Measurements from ENCODE around the gene TXNDC16. TPM values are rescaled to one million over a fixed set of nuclear protein-coding genes. Genes with fewer than 3 reads are reported as not detected.

Gene TXNDC16
- total and polyA plus RNA-seq, 5 donors from 2014 or later: 4.3 to 19.5 (median 5.1) TPM

GRCh38 chr14:52467515-52468266, 84.6 kb downstream of the TXNDC16 start:
- H3K4me3 ChIP-seq (ENCODE audit: low read depth, low read length): no peak overlapping the region
- peaks cover 19 to 36% (median 24%) of the 10 kb centered on the region in 4 donors for H3K4me1 Mint-ChIP-seq
- peaks cover 0 to 1% (median 0%) of the 10 kb centered on the region in 7 donors for H3K9me3 Mint-ChIP-seq
- H3K27me3 Mint-ChIP-seq: no peaks in the 10 kb centered on the region
- H3K9me3 ChIP-seq (ENCODE audit: control insufficient read depth in 2 of 2, low read length in 2 of 2): no peaks in the 10 kb centered on the region
- H3K4me3 Mint-ChIP-seq: no peak overlapping the region
- peaks cover 4% of the 10 kb centered on the region for H3K36me3 ChIP-seq (ENCODE audit: control insufficient read depth, insufficient read depth, low read length)
- H3K27me3 ChIP-seq (ENCODE audit: control insufficient read depth, insufficient read depth, low read length): no peaks in the 10 kb centered on the region
- peaks cover 7% of the 10 kb centered on the region for H3K4me1 ChIP-seq (ENCODE audit: control insufficient read depth, insufficient read depth, low read length, poor library complexity, severe bottlenecking)
- H3K27ac Mint-ChIP-seq: peak overlapping the region in 1 of 3 donors; percentile 82
- no peak overlapping the region for H3K27ac ChIP-seq (ENCODE audit: insufficient read depth, low read length, poor library complexity, severe bottlenecking)
- H3K36me3 Mint-ChIP-seq: peaks cover 7% of the 10 kb centered on the region
- ATAC-seq (ENCODE audit: low read depth in 2 of 2) (no peak), DNase-seq (peak in 1 of 3 donors; percentile 57)

- Mint-ChIP-seq H3K9me3 (peaks cover 0 to 10% (median 2%) of the 10 kb centered on the region in 7 donors), H3K27me3 (no peaks in the 10 kb centered on the region), H3K36me3 (peaks cover 30% of the 10 kb centered on the region), H3K27ac (no peak overlapping the region), H3K4me1 (peaks cover 10 to 20% (median 16%) of the 10 kb centered on the region in 4 donors), H3K4me3 (no peak overlapping the region)
- Histone ChIP-seq H3K4me1 (ENCODE audit: control insufficient read depth, insufficient read depth, low read length, poor library complexity, severe bottlenecking) (peaks cover 7% of the 10 kb centered on the region), H3K9me3 (ENCODE audit: control insufficient read depth in 2 of 2, low read length in 2 of 2) (peaks cover 12% of the 10 kb centered on the region in 2 experiments), H3K27ac (ENCODE audit: insufficient read depth, low read length, poor library complexity, severe bottlenecking) (no peak overlapping the region), H3K36me3 (ENCODE audit: control insufficient read depth, insufficient read depth, low read length) (peaks cover 9% of the 10 kb centered on the region), H3K27me3 (ENCODE audit: control insufficient read depth, insufficient read depth, low read length) (no peaks in the 10 kb centered on the region), H3K4me3 (ENCODE audit: low read depth, low read length) (no peak overlapping the region)
- DNase-seq (no peak), ATAC-seq (ENCODE audit: low read depth in 2 of 2) (no peak)
Measured at GRCh38 chr14:52464175-52464574, 88.1 kb downstream of the TXNDC16 start.

DNA sequence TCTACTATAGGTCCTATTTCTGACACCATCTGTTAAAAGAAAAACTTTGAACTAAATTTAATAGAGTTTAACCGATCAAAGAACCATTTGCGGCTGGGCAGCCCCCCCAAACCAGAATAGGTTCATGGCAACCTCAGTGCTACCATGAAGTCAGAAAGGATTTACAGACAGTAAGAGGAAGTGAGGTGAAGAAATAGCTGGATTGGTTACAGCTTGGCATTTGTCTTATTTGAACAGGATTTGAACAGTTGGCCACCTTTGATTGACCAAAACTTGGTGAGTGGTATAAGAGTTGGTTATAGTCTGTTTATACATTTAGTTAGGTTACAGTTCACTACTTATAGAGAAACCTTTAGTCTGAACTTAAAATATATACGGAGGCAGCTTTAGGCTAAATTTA, 88.9 kb downstream of the TXNDC16 start:
- Mint-ChIP-seq H3K27ac (no peak overlapping the region), H3K9me3 (peaks cover 0 to 10% (median 2%) of the 10 kb centered on the region in 7 donors), H3K4me3 (no peak overlapping the region), H3K36me3 (peaks cover 31% of the 10 kb centered on the region), H3K27me3 (no peaks in the 10 kb centered on the region), H3K4me1 (peaks cover 10 to 27% (median 15%) of the 10 kb centered on the region in 4 donors)
- Histone ChIP-seq H3K27me3 (ENCODE audit: control insufficient read depth, insufficient read depth, low read length) (no peaks in the 10 kb centered on the region), H3K36me3 (ENCODE audit: control insufficient read depth, insufficient read depth, low read length) (peaks cover 9% of the 10 kb centered on the region), H3K4me3 (ENCODE audit: low read depth, low read length) (no peak overlapping the region), H3K9me3 (ENCODE audit: control insufficient read depth in 2 of 2, low read length in 2 of 2) (peaks cover 12% of the 10 kb centered on the region in 2 experiments), H3K27ac (ENCODE audit: insufficient read depth, low read length, poor library complexity, severe bottlenecking) (no peak overlapping the region), H3K4me1 (ENCODE audit: control insufficient read depth, insufficient read depth, low read length, poor library complexity, severe bottlenecking) (peaks cover 7% of the 10 kb centered on the region)
- ATAC-seq (ENCODE audit: low read depth in 2 of 2) (no peak), DNase-seq (no peak)

- Histone ChIP-seq H3K27me3 (ENCODE audit: control insufficient read depth, insufficient read depth, low read length) (no peaks in the 10 kb centered on the region), H3K27ac (ENCODE audit: insufficient read depth, low read length, poor library complexity, severe bottlenecking) (no peak overlapping the region), H3K36me3 (ENCODE audit: control insufficient read depth, insufficient read depth, low read length) (peaks cover 9% of the 10 kb centered on the region), H3K9me3 (ENCODE audit: control insufficient read depth in 2 of 2, low read length in 2 of 2) (peaks cover 12% of the 10 kb centered on the region in 2 experiments), H3K4me1 (ENCODE audit: control insufficient read depth, insufficient read depth, low read length, poor library complexity, severe bottlenecking) (peaks cover 3% of the 10 kb centered on the region), H3K4me3 (ENCODE audit: low read depth, low read length) (no peak overlapping the region)
- Mint-ChIP-seq H3K4me1 (peaks cover 8 to 25% (median 12%) of the 10 kb centered on the region in 4 donors), H3K9me3 (peaks cover 0 to 10% (median 2%) of the 10 kb centered on the region in 7 donors), H3K27me3 (no peaks in the 10 kb centered on the region), H3K4me3 (no peak overlapping the region), H3K36me3 (peaks cover 29% of the 10 kb centered on the region), H3K27ac (no peak overlapping the region)
- DNase-seq (no peak), ATAC-seq (ENCODE audit: low read depth in 2 of 2) (no peak)
Measured at GRCh38 chr14:52461721-52462120, 90.6 kb downstream of the TXNDC16 start.

DNA sequence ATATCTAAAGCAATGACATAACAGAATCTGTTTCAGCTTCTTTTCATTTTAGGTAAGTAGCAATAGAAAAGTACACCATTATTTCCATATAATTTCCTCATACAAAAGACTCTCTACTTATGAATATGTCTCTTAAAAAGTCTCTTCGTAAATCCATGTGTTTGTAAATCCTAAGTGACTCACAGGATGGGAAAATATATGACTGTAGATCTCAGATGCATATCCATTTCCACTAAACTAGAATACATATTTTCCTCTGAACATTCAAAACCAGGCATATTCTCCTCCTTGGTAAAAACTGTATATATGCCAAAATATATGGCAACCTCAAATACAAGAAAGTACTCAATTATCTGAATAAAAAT, 93.6 kb downstream of the TXNDC16 start:
- Mint-ChIP-seq H3K36me3 (peaks cover 39% of the 10 kb centered on the region), H3K4me1 (peaks cover 5 to 31% (median 7%) of the 10 kb centered on the region in 4 donors), H3K27me3 (no peaks in the 10 kb centered on the region), H3K9me3 (peaks cover 0 to 10% (median 2%) of the 10 kb centered on the region in 7 donors), H3K27ac (peak overlapping the region in 1 of 3 donors; percentile 35), H3K4me3 (no peak overlapping the region)
- Histone ChIP-seq H3K9me3 (ENCODE audit: control insufficient read depth in 2 of 2, low read length in 2 of 2) (peaks cover 12% of the 10 kb centered on the region in 2 experiments), H3K36me3 (ENCODE audit: control insufficient read depth, insufficient read depth, low read length) (peaks cover 16% of the 10 kb centered on the region), H3K27ac (ENCODE audit: insufficient read depth, low read length, poor library complexity, severe bottlenecking) (no peak overlapping the region), H3K4me3 (ENCODE audit: low read depth, low read length) (no peak overlapping the region), H3K27me3 (ENCODE audit: control insufficient read depth, insufficient read depth, low read length) (no peaks in the 10 kb centered on the region), H3K4me1 (ENCODE audit: control insufficient read depth, insufficient read depth, low read length, poor library complexity, severe bottlenecking) (no peaks in the 10 kb centered on the region)
- DNase-seq (no peak), ATAC-seq (ENCODE audit: low read depth in 2 of 2) (no peak)

DNA sequence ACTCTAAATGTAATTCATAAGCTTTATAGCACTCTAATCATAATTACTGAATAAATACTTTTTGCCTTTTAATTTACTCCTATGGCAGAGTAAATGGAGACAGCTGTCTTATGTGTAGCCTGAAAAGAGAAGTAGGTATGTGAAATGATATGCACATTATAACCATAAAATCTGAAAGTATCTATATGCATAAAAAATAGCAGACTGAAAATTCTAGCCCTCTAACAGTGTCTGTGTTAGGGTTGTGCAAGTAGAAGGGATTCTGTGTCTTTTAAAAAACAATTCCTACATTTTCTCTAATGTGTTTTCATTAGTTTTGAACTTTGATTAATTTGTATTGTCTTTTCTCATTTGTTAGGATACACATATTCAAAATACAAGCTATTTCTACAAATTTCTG, 94.9 kb downstream of the TXNDC16 start:
- peaks cover 10 to 11% of the 10 kb centered on the region in 2 experiments for H3K9me3 ChIP-seq (ENCODE audit: control insufficient read depth in 2 of 2, low read length in 2 of 2)
- Mint-ChIP-seq H3K9me3 (peaks cover 0 to 10% (median 2%) of the 10 kb centered on the region in 7 donors), H3K36me3 (peaks cover 44% of the 10 kb centered on the region), H3K27me3 (no peaks in the 10 kb centered on the region), H3K4me1 (peaks cover 5 to 31% (median 7%) of the 10 kb centered on the region in 4 donors), H3K4me3 (no peak overlapping the region), H3K27ac (no peak overlapping the region)
- no peak overlapping the region for H3K27ac ChIP-seq (ENCODE audit: insufficient read depth, low read length, poor library complexity, severe bottlenecking)
- DNase-seq: no peak
- H3K4me1 ChIP-seq (ENCODE audit: control insufficient read depth, insufficient read depth, low read length, poor library complexity, severe bottlenecking): no peaks in the 10 kb centered on the region
- no peaks in the 10 kb centered on the region for H3K27me3 ChIP-seq (ENCODE audit: control insufficient read depth, insufficient read depth, low read length)
- no peak overlapping the region for H3K4me3 ChIP-seq (ENCODE audit: low read depth, low read length)
- H3K36me3 ChIP-seq (ENCODE audit: control insufficient read depth, insufficient read depth, low read length): peaks cover 13% of the 10 kb centered on the region
- ATAC-seq (ENCODE audit: low read depth in 2 of 2): no peak

- H3K27me3 ChIP-seq (ENCODE audit: control insufficient read depth, insufficient read depth, low read length): no peaks in the 10 kb centered on the region
- peaks cover 54% of the 10 kb centered on the region for H3K36me3 Mint-ChIP-seq
- H3K27me3 Mint-ChIP-seq: no peaks in the 10 kb centered on the region
- no peak overlapping the region for H3K27ac Mint-ChIP-seq
- H3K4me1 Mint-ChIP-seq: peaks cover 5 to 31% (median 7%) of the 10 kb centered on the region in 4 donors
- no peak overlapping the region for H3K27ac ChIP-seq (ENCODE audit: insufficient read depth, low read length, poor library complexity, severe bottlenecking)
- DNase-seq: no peak
- no peaks in the 10 kb centered on the region for H3K9me3 ChIP-seq (ENCODE audit: control insufficient read depth in 2 of 2, low read length in 2 of 2)
- no peak for ATAC-seq (ENCODE audit: low read depth in 2 of 2)
- no peaks in the 10 kb centered on the region for H3K4me1 ChIP-seq (ENCODE audit: control insufficient read depth, insufficient read depth, low read length, poor library complexity, severe bottlenecking)
- H3K4me3 Mint-ChIP-seq: no peak overlapping the region
- H3K4me3 ChIP-seq (ENCODE audit: low read depth, low read length): no peak overlapping the region
- peaks cover 0 to 11% (median 2%) of the 10 kb centered on the region in 7 donors for H3K9me3 Mint-ChIP-seq
- peaks cover 13% of the 10 kb centered on the region for H3K36me3 ChIP-seq (ENCODE audit: control insufficient read depth, insufficient read depth, low read length)
Measured at GRCh38 chr14:52455291-52456088, 96.8 kb downstream of the TXNDC16 start.

All from CD4-positive, CD25-positive, alpha-beta regulatory T cell (primary cell).